HG03378 (cell line): ENCODE results near the gene FLRT2.

Experiments
- ATAC-seq: cut with Tn5 transposase; IDR thresholded peaks from one replicate; pipeline ENCODE4 v1.9.1; 2021; ENCODE audit warnings: mild to moderate bottlenecking, moderate library complexity; ENCODE audit not compliant: unreplicated experiment

FLRT2 gene

DNA sequence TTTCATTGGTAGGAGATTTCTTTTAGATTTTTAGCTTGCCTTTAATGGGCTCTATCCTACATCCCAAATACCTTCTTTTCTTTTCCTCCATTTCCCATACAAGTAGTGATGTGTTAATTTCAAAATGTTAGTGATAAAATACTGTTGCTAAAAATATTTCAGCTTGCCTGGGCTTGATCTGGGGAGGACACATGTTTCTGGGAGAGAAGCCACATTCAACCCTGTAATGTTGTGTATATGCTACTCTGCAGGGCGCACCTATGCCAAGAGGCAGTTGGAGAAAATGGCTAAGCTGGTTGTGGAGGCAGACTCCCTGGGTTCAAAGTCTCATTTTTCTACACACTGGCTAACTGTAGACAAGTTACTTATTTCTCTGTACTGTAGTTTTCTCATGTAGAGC is 26.3 kb downstream of the FLRT2 start:
- no peak for ATAC-seq

DNA sequence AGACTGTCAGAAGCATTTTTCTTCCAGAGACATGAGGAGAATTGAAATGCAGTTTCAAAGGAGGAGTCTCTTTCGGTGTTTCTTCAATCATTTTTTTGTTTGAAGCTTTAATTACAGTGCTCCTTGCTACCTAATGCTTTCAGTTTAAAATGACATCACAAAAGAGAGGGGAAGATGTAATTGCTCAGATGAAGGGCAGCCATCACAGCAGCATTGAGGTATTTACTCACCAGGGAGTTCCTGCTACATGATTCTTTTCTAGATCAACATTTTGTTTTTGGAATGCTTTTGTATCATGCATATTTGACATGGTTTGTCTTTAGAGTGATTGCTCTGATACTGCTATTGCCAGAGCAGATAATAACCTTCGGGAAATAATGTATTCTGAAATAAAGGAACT is 28.6 kb downstream of the FLRT2 start:
- ATAC-seq, result no peak

DNA sequence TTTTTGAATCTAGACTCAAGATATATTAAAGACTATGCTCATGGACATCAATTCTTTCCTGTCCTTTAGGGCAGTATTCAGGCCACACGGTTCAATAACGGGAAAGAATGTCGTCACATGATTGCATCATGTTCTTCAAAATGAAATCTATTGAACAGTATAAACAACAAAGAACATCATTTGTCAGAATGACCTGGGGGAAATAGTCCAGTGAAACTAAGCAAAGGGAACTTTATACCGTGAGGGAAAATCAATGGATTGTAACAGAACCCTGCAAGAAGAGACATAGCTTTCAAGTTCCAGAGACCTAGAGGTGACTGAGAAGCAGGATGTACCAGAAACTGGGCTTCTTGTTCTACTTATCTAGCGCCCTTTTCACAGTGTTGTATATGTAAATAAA is 32.7 kb downstream of the FLRT2 start:
- no peak for ATAC-seq

DNA sequence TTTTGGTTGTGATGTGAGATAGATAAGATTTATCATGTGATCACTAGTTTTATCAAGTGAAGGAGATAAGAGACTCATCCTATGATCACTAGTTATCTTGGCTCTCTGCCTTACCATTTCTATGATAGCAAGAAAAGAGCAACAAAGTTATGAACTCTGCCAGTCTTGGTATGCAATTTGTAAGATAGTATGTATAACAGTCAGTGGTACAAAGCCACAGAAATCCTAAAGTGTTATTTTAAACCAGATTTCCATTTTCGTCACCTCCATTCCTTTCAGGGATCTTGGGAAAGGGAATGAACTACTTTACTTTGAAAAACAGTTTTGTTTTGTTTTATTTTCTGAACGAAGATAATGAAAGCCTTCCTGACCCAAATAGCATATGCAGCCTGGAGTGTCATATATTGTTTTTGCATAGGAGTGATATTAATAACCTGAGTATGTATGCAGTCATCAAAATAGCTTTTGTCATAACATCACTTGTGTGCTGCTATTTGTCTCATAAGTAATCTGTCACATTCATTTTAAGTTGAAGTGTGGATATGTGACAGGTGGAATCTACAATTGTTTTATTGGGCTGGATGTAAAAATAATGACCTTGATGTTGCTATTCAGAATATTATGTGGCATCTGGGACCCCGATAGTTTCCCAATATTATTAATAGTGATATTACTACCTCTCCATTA is 35.0 kb downstream of the FLRT2 start:
- ATAC-seq, result no peak

DNA sequence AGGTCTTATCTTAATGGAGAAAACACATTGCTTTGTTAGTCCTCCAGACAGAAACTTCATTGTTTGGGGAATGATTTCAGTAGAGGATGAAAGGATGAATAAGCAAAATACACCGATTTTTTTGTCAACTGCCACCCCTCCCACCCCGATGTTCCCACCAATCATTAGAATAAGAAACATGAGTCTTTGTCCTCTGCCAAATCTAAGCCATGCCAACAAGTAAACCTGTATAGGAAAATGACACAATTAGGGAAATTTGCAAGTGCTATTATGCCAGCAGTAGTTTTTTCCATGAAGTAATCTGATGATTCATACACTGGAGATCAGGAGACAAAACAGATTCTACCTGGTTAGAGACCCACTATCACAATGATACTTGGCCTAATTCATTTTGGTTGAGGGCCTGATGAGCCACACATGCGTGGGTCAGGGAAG is 35.9 kb downstream of the FLRT2 start:
- no peak for ATAC-seq

DNA sequence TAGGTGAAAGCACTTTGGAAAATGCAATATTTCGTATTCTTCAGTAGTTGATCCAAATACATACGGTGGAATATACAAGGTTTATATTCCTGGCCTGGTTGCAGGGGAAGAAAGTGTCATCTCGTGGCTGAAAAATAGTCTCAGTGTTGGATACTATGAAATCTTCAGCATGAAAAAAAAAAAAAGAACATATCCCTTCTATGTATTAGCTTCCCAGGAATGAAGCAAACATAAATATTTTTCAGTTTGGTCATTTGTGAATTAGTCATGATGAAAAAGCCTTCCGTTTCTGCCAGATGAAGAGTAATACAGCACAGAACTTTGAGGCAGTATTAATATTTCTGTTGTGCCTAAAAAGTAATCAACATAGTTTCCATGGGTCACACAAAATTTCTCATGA is 36.7 kb downstream of the FLRT2 start:
- ATAC-seq, result no peak

DNA sequence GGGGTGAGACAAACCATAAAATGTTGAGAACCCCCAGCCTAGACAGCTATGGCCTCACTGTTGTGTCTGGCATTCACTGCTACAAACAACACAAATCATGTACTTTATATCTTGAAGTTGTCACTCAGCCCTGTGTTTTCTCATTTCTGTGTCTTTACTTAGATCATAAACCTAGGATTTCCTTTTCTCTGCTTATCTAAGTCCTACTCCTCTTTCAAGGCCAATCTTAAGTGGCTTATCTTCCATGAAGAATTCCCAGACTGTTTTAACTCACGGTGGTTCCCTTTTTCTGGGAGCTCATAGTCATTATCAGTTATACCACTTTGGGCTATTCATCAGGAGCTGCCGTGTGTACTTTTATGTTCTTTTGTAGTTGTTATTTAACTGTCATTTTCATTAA is 42.1 kb downstream of the FLRT2 start:
- ATAC-seq, result no peak

DNA sequence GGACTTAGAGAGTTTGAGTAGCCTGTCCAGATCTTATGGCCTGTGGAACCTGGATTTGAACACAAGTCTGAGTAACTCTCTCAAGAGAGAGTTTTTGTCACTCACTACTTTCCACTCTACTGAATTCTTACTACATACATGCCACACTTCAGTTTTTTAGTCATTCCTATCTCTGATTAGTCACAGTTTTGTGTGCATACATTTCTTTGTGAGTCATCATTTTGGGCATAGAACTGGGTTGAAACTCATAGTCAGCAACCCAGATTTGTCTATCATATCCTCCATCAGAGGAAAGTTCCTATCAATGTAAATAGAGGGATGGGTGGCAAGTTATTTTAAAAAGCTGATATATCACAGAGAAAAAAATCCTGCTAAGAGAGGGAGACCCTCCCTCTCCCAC is 42.9 kb downstream of the FLRT2 start:
- no peak for ATAC-seq

DNA sequence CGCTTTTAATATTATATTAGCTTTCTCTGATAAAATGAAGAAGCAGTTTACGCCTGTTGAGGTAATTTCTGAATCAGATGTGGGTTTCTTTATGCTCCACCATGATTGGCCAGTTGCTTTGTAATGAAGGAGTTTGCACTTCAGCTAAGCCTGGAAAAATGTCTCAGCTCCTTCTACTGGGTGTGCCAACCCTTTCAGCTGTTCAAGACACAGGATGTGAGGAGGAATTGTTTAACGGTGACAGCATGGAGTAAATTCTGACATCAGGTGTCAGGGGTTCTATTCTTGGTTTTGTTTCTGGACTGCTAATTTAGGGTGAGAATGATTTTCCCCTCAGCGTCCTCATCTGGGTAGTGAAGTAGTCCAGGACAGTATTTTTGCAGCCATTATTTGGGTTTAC is 43.5 kb downstream of the FLRT2 start:
- no peak for ATAC-seq

DNA sequence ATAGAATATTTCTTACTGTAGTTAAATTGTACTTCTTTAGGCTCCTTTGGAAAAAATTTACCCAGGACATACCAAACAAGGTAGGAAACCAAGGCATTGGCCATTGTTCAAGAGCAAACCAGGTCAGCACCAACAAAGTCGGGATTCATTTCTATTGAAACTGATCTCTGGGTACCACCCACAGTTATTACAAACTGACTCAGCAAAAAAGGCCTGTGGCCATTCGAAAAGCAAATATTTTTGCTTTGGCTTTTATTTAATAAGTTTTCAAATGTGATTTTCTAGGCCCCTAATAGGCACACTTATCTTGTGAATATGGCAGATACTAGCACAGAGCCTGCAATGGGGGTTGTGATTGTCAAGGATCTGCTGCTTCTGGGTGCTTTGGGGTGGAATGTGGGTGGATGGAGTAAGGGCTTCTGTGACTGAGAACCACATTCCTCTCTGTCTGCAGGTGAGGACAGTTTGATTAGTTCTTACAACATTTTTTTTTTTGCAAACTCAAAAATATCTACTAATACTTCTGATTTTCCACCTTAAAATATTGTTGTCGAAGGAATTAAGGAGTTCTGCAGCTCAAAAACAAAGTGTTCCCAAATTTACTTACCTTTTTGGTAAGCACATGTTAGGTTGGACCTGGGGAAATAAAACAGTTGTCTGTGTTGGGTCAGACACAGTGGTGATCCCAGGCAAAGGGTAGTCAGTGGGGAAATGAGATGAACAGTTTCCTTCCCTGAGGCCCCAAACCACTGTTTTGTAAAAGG is 45.1 kb downstream of the FLRT2 start:
- ATAC-seq, result no peak

DNA sequence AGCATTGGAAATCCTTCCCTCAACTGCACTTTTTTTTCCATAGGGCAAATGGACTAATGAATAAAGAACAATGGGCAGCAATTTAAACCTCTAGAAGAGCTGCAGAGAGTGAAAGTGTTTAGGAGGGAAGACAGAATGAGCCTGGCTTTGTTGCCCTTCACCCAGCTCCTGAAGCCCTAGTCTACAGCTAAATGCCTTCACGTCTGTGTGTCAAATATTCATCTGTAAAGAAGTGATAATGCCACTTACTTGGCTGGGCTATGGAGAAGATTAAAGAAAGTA is 45.6 kb downstream of the FLRT2 start:
- no peak for ATAC-seq

DNA sequence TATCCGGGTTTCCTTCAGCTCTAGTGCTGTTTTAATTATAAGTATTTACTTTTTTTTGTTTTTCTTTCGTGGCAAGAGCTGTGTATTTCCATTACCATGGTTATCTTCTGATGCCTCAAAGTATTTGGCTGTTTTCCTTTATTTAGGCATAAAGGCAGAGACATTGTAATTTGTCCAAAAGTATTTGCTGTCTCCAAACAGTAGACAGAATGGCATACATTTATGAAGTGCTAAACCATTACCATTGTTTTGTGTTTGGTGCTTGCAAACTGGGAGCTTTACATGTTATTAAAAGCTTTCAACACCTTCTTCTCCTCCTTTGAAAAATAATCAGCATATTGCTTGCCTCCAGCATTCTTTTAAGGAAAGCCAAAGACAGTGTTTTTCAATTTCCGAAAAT is 46.3 kb downstream of the FLRT2 start:
- ATAC-seq, result no peak

DNA sequence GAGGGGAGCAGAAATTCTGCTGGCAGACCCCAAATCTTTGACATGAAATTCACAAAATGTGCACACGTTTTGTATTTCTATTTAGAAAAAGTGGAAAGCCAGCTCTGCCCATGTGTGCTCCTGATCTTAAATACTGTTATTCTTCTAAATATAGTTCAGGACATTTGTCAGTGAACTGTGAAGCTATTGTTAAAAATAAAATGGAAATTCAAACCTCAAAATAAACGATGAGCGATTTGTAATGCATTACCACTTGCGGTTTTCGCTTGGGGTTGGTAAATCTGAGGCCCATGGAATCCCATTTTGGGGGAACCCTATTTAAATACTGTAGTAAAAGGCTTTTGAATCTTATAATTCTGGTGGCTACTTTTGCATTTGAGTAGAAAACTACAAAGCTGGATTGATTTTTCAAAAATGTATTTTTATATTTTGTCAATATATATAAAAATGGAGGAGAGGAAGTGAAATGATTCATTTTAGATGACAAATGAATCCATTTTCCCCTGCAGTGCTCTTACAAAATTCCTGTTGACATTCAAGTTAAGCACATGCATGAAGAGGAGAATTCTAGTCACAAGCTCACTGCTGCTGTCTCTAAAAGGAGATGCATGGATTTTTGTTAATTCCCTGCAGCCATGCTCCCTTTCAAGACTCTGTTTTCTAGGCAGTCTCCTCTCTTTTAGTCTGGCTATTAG is 47.1 kb downstream of the FLRT2 start:
- no peak for ATAC-seq

DNA sequence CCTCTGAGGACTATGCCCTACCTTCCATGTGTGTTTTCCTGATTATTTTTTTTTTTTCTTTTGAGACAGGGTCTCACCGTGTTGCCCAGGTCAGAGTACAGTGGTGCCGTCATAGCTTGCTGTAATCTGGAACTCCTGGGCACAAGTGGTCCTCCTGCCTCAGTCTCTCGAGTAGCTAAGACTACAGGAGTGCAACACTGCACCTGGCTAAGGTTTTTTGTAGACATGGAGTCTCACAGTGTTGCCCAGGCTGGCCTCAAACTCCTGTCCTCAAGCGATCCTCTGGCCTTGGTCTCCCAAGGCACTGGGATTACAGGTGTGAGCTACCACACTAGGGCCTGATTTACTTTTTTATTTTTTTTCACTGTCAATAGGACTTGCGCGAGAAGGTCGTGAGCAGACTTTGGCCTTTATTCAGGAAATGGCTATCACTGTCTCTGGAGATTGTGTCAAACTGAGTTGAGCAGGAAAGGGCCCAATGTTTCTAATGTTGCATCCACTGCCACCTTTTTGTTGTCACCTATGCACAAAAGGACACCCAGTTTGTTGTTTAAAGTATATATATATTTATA is 47.7 kb downstream of the FLRT2 start:
- no peak for ATAC-seq

DNA sequence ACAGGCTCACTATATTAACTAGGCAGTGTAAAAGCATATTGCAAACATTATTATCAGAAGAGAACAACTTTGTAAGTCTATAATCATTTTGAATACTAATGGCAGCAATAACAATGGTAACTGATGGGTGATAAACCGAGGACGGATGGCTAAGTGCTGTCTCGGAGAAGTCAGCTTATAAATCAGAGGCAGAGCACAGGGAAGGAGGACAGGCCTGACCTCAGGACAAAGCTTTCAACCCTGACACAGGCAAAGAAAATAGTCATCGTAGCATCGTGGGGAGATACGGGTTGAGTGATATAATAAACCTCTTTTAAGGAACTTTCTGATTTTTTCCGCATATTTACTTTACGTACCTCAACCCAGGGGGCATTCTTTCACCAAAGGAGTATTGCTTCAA is 48.4 kb downstream of the FLRT2 start:
- ATAC-seq, result no peak

DNA sequence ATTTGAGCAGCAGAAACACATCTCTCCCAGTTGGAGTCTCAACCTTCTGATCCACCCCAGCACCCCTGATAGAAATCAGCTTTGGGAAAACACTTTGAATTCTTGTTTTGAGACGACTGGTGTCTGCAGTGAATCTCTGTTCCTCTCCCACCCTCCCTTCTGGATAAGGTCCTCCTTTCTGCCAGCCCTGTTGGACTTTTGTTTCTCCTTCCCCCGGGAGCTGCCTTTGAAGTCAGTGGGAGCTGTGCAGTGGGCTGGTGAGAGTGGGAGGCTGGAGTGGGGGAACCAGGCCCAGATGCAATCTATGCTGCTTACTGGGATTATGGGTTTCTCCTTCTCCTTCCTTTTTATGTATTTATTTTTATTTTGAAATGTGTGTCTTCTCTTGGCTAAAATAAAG is 49.0 kb downstream of the FLRT2 start:
- ATAC-seq, result no peak

DNA sequence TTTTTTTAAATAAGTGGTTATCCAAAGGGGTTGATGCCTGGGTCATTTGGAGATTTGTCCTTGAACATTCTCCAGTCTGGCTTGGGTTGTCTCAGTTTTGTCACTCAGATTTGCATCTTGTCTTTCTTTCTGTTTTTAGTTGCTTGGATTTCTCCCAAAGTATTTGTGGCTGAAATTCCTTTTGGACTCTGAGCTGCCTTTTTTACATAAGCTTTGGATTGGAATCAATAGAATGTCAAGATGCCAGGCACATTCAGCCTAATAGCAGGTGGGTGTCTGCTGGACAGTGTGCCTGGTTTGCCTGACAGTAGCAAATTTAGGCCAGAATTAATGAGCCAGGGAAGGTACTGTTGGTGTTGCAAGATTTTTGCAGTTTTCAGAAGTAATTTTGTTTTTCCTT is 50.0 kb downstream of the FLRT2 start:
- no peak for ATAC-seq

DNA sequence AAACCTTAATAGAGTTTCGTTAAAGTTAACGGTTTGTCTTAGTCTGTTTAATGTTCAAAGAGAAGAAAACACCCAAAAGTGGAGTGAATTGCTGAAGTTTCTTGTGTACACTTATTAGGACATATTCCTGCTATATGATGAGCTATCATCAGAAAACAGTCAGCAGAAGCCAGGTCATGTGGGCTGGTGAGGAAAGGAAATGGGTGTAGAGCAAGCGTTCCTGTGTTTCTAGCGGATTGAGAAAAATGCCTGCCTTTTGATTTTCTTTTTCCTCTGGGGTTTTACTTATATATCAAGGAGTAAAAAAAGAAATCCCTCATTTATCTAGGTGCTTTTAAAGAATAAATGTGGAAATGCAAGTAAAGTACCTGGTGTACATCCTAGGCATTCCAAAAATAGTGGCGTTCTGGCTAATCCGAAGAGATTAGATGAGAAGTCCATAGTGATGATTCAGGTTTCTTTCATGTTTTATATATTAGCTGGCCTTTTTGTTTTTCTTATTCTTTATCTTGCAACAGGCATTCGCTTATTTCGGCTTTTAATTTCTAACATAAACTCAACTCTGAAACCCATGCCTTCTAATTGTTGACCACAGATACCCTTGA is 50.7 kb downstream of the FLRT2 start:
- ATAC-seq, result no peak

DNA sequence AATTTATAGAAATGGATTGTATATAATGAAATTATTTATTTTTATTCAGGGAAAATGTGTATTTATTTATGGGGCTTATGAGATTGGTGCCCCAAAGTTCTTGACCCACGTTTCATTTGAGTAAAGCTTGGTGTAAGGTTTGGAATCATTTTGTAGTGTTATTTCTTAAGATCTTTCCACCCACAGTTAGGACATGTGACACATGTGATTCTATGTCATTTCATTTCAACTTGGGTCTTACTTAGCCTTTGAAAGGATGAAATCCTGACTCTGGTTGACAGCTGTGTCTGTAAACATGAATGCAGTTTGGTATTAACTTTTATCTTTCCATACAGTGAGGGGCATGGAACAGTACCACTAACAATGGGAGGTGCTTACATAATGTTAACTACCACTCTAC is 51.7 kb downstream of the FLRT2 start:
- no peak for ATAC-seq

DNA sequence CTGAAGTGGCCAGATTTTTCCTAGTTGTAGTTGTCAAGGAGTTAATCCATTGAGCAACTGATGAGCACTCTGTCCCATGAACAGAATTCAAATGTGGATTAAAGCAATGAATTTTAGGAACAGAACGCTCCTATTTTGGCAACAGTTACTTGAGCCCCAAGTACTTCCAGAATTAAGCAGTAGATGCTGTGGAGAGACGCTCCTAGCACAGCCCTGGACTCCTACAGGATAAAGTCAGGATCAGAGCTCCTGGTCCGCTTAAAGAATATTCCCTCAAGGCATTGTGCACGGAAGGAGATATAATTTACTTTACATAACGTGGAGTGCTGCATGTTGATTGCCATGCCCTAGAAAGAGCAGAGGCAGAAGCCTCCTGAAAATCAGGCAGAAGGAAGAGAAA is 53.4 kb downstream of the FLRT2 start:
- ATAC-seq, result no peak

DNA sequence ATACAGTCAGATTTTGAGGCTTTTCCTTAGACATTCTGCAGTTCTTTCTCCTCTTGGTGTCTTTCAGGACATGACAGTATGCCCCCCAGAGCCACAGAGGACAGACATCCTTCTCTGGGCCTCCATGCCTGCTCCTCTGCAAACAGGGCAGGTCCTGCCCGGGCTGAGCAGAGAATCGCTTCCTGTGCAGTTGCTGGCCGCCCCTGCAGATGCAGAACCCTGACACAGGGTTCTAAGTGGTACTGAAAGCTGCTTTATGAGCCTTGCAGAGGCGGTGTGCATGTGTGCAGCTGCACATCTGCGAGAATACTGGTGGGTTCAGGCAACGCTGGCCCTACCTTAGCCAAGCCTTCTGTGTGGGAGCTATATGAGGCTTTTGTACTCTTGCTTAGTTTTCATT is 54.5 kb downstream of the FLRT2 start:
- ATAC-seq, result no peak
